ENCODE measurements around the gene SRP54. TPM values are rescaled to one million over a fixed set of nuclear protein-coding genes. Genes with fewer than 3 reads are reported as not detected.
A peak's percentile ranks its signal among the peaks of the same experiment; 100 is the strongest.

SRP54 gene
- total RNA-seq, 3 donors from 2014 or later: 35.5 to 68.1 (median 62.6) TPM

- no peaks in the 10 kb centered on the region for H3K27me3 ChIP-seq
- TF ChIP-seq CTCF (IDR thresholded peaks at IDR 0.05): no peak
- no peak for TF ChIP-seq POLR2A (IDR thresholded peaks at IDR 0.05)
- TF ChIP-seq POLR2AphosphoS5 (IDR thresholded peaks at IDR 0.05): no peak
- no peak overlapping the region for H3K27ac ChIP-seq
- H3K4me3 ChIP-seq: no peak overlapping the region
- no peaks in the 10 kb centered on the region for H3K36me3 ChIP-seq
- intact Hi-C loops (cut with DNase I; ENCODE audit: low total_unique reads): no loop called here
- no peaks in the 10 kb centered on the region for H3K9me3 ChIP-seq
- no peak for DNase-seq (ENCODE audit: low spot score in 2 of 2)
- H3K4me1 ChIP-seq: peaks cover 0 to 4% of the 10 kb centered on the region in 2 donors
These were observed 59.8 kb downstream of the SRP54 start for GRCh38 chr14:35042632-35043031.

- DNase-seq (ENCODE audit: low spot score in 2 of 2): no peak
- Histone ChIP-seq H3K4me3 (no peak overlapping the region), H3K36me3 (no peaks in the 10 kb centered on the region), H3K27ac (no peak overlapping the region), H3K4me1 (peaks cover 0 to 4% of the 10 kb centered on the region in 2 donors), H3K27me3 (no peaks in the 10 kb centered on the region), H3K9me3 (no peaks in the 10 kb centered on the region)
- intact Hi-C loops (cut with DNase I; ENCODE audit: low total_unique reads): no loop called here
- TF ChIP-seq POLR2AphosphoS5 (IDR thresholded peaks at IDR 0.05) (no peak), CTCF (IDR thresholded peaks at IDR 0.05) (no peak), POLR2A (IDR thresholded peaks at IDR 0.05) (no peak)
These were observed 60.3 kb downstream of the SRP54 start for GRCh38 chr14:35043046-35043445.

GRCh38 chr14:35044939-35045797 is 62.4 kb downstream of the SRP54 start:
- peaks cover 0 to 4% of the 10 kb centered on the region in 2 donors for H3K4me1 ChIP-seq
- H3K9me3 ChIP-seq: no peaks in the 10 kb centered on the region
- H3K36me3 ChIP-seq: no peaks in the 10 kb centered on the region
- intact Hi-C loops (cut with DNase I; ENCODE audit: low total_unique reads): no loop called here
- H3K27me3 ChIP-seq: no peaks in the 10 kb centered on the region
- H3K27ac ChIP-seq: peak overlapping the region; percentile 98 to 99
- TF ChIP-seq POLR2A (IDR thresholded peaks at IDR 0.05) (no peak), CTCF (IDR thresholded peaks at IDR 0.05) (no peak), POLR2AphosphoS5 (IDR thresholded peaks at IDR 0.05) (no peak)
- H3K4me3 ChIP-seq: peak overlapping the region; percentile 81 to 92 (median 88)
- no peak for DNase-seq (ENCODE audit: low spot score in 2 of 2)

- DNase-seq (ENCODE audit: low spot score in 2 of 2): no peak
- H3K27me3 ChIP-seq: no peaks in the 10 kb centered on the region
- no peaks in the 10 kb centered on the region for H3K36me3 ChIP-seq
- peaks cover 0 to 4% of the 10 kb centered on the region in 2 donors for H3K4me1 ChIP-seq
- no peaks in the 10 kb centered on the region for H3K9me3 ChIP-seq
- peak overlapping the region; percentile 81 to 92 (median 88) for H3K4me3 ChIP-seq
- peak overlapping the region; percentile 98 to 99 for H3K27ac ChIP-seq
- TF ChIP-seq POLR2AphosphoS5 (IDR thresholded peaks at IDR 0.05) (no peak), POLR2A (IDR thresholded peaks at IDR 0.05) (no peak), CTCF (IDR thresholded peaks at IDR 0.05) (no peak)
- intact Hi-C loops (cut with DNase I; ENCODE audit: low total_unique reads): no loop called here
These were observed 62.9 kb downstream of the SRP54 start for GRCh38 chr14:35045798-35046047.

GRCh38 chr14:35046048-35046750 is 63.4 kb downstream of the SRP54 start, which contains the start of gene FAM177A1:
FAM177A1 (plus strand) TSS chr14:35046272; CDS start chr14:35046464, 192 bp downstream.
- peak within 1 kb of the TSS; percentile 98 to 99 for H3K27ac ChIP-seq
- H3K4me1 ChIP-seq: peaks cover 0 to 4% of the 10 kb centered on the region in 2 donors
- H3K36me3 ChIP-seq: no peaks in the 10 kb centered on the region
- peak within 1 kb of the TSS; percentile 81 to 92 (median 88) for H3K4me3 ChIP-seq
- no peaks in the 10 kb centered on the region for H3K27me3 ChIP-seq
- TF ChIP-seq CTCF (IDR thresholded peaks at IDR 0.05) (peak in 1 of 3 donors; percentile 6), POLR2A (IDR thresholded peaks at IDR 0.05) (peak; percentile 56), POLR2AphosphoS5 (IDR thresholded peaks at IDR 0.05) (peak; percentile 66 to 93 (median 74))
- no peaks in the 10 kb centered on the region for H3K9me3 ChIP-seq
- peak; percentile 97 to 99 for DNase-seq (ENCODE audit: low spot score in 2 of 2)
- intact Hi-C loops (cut with DNase I; ENCODE audit: low total_unique reads): no loop called here
